ENCODE measurements around the gene PNO1.

PNO1 gene

GRCh38 chr2:68200157-68200787, 42.6 kb downstream of the PNO1 start:
- no peak for TF ChIP-seq CTCF (IDR thresholded peaks at IDR 0.05; ENCODE audit: borderline replicate concordance, control extremely low read depth, extremely low read depth, insufficient read depth, missing control alignments)
- no peak for DNase-seq (ENCODE audit: low spot score)
- in situ Hi-C loops (cut with MboI; ENCODE audit: low sequenced_read_pairs, unreplicated experiment), result no loop called here

GRCh38 chr2:68203587-68203986, 45.9 kb downstream of the PNO1 start:
- in situ Hi-C loops (cut with MboI; ENCODE audit: low sequenced_read_pairs, unreplicated experiment), result no loop called here
- DNase-seq (ENCODE audit: low spot score), result peak; percentile 77
- TF ChIP-seq CTCF (IDR thresholded peaks at IDR 0.05; ENCODE audit: borderline replicate concordance, control extremely low read depth, extremely low read depth, insufficient read depth, missing control alignments), result no peak

- no peak for TF ChIP-seq CTCF (IDR thresholded peaks at IDR 0.05; ENCODE audit: borderline replicate concordance, control extremely low read depth, extremely low read depth, insufficient read depth, missing control alignments)
- in situ Hi-C loops (cut with MboI; ENCODE audit: low sequenced_read_pairs, unreplicated experiment), result no loop called here
- no peak for DNase-seq (ENCODE audit: low spot score)
Measured at GRCh38 chr2:68206793-68207192, 49.1 kb downstream of the PNO1 start.

- no peak for TF ChIP-seq CTCF (IDR thresholded peaks at IDR 0.05; ENCODE audit: borderline replicate concordance, control extremely low read depth, extremely low read depth, insufficient read depth, missing control alignments)
- DNase-seq (ENCODE audit: low spot score), result no peak
- in situ Hi-C loops (cut with MboI; ENCODE audit: low sequenced_read_pairs, unreplicated experiment), result no loop called here
Measured at GRCh38 chr2:68214381-68214780, 56.7 kb downstream of the PNO1 start.

- no peak for DNase-seq (ENCODE audit: low spot score)
- in situ Hi-C loops (cut with MboI; ENCODE audit: low sequenced_read_pairs, unreplicated experiment), result no loop called here
Measured at GRCh38 chr2:68216454-68217310, 59.0 kb downstream of the PNO1 start.

GRCh38 chr2:68217729-68218128, 60.0 kb downstream of the PNO1 start:
- TF ChIP-seq CTCF (IDR thresholded peaks at IDR 0.05; ENCODE audit: borderline replicate concordance, control extremely low read depth, extremely low read depth, insufficient read depth, missing control alignments), result no peak
- in situ Hi-C loops (cut with MboI; ENCODE audit: low sequenced_read_pairs, unreplicated experiment), result no loop called here

More at GRCh38 chr2:68216454-68217310, 59.0 kb downstream of the PNO1 start:
- no peak for TF ChIP-seq CTCF (IDR thresholded peaks at IDR 0.05; ENCODE audit: borderline replicate concordance, control extremely low read depth, extremely low read depth, insufficient read depth, missing control alignments)

More at GRCh38 chr2:68217729-68218128, 60.0 kb downstream of the PNO1 start:
- DNase-seq (ENCODE audit: low spot score), result no peak
